B cell (primary cell): ENCODE measurements around the gene ZNF213. TPM values are rescaled to one million over a fixed set of nuclear protein-coding genes. Genes with fewer than 3 reads are reported as not detected.

Experiments
- ATAC-seq: fragments of 200-7000 bp; cut with Tn5 transposase; one replicate; pipeline ENCODE4 v1.10.0; 2021; ENCODE audit warnings: low read depth, mild to moderate bottlenecking, moderate number of reproducible peaks, moderate library complexity
- CTCF ChIA-PET: fragments of 350-600 bp; sonication (Branson Sonifier 250); formaldehyde crosslinking; loops from one replicate; lab custom pipeline; 2021; ENCODE audit warnings: antibody characterized with exemption, inconsistent platforms; lab: Charles Lee
- POLR2A ChIA-PET: fragments of 350-600 bp; sonication (Branson Sonifier 250); formaldehyde crosslinking; loops from one replicate; lab custom pipeline; 2021; ENCODE audit warnings: antibody characterized with exemption; lab: Charles Lee
- DNase-seq: peaks from one replicate; pipeline ENCODE4 v3.0.0; 2013
- H2AFZ ChIP-seq: 2 replicates; pipeline ENCODE4 v1.6.1; 2012; ENCODE audit warnings: mild to moderate bottlenecking, low read depth, low read length; ENCODE audit not compliant: insufficient read depth, poor library complexity, severe bottlenecking
- H3K27ac ChIP-seq, 2 donors: 1 replicate in 1 of 2; 2 replicates in 1 of 2; pipeline ENCODE4 v1.5.1; 2012 to 2013; ENCODE audit warnings: low read length in 2 of 2, mild to moderate bottlenecking in 2 of 2, moderate library complexity in 1 of 2
- H3K27me3 ChIP-seq, 4 experiments: fragments of 200-600 bp in 1 of 4; sonication (generic) in 1 of 4; replicated peaks in 1 of 4; 1 replicate in 2 of 4; 2 replicates in 2 of 4; pipeline versions ENCODE4 v1.6.1 to v1.7.0; 2013 to 2016; ENCODE audit warnings: low read length in 3 of 4, mild to moderate bottlenecking in 2 of 4, mixed read lengths in 1 of 4, moderate library complexity in 1 of 4; ENCODE audit not compliant: insufficient read depth in 4 of 4, control insufficient read depth in 3 of 4; ENCODE audit errors: control extremely low read depth in 1 of 4
- H3K36me3 ChIP-seq, 2 experiments: replicated peaks in 1 of 2; 1 replicate in 1 of 2; 2 replicates in 1 of 2; pipeline versions ENCODE4 v1.6.1 to v1.7.1; 2013; ENCODE audit warnings: low read length in 1 of 2; ENCODE audit not compliant: insufficient read depth in 2 of 2, control insufficient read depth in 1 of 2; ENCODE audit errors: control extremely low read depth in 1 of 2, extremely low read depth in 1 of 2
- H3K4me1 ChIP-seq, 2 donors: fragments of 200-600 bp in 1 of 2; sonication (generic) in 1 of 2; 1 replicate in 1 of 2; 2 replicates in 1 of 2; pipeline versions ENCODE4 v1.5.1 to v1.6.1; 2013 to 2017; ENCODE audit warnings: low read length in 2 of 2; ENCODE audit not compliant: control insufficient read depth in 2 of 2, insufficient read depth in 2 of 2
- H3K4me2 ChIP-seq: replicated peaks from 2 replicates; pipeline ENCODE3; 2012; ENCODE audit warnings: mild to moderate bottlenecking, low read depth, low read length; ENCODE audit not compliant: poor library complexity, severe bottlenecking
- H3K4me3 ChIP-seq, 5 experiments: fragments of 200-600 bp in 1 of 5; sonication (generic) in 1 of 5; 1 replicate in 3 of 5; 2 replicates in 2 of 5; pipeline versions ENCODE4 v1.5.1 to v1.7.0; 2011 to 2016; ENCODE audit warnings: low read length in 4 of 5, mild to moderate bottlenecking in 4 of 5, low read depth in 2 of 5, control low read depth in 1 of 5, moderate library complexity in 1 of 5; ENCODE audit not compliant: insufficient read depth in 1 of 5; ENCODE audit errors: control extremely low read depth in 1 of 5, extremely low read depth in 1 of 5
- H3K79me2 ChIP-seq: fragments of 200-600 bp; sonication (generic); one replicate; pipeline ENCODE4 v1.6.0; 2016; ENCODE audit warnings: low read length; ENCODE audit not compliant: control insufficient read depth, insufficient read depth
- H3K9ac ChIP-seq: fragments of 200-600 bp; sonication (generic); 2 replicates; pipeline ENCODE4 v1.6.1; 2017; ENCODE audit warnings: mild to moderate bottlenecking, low read length, moderate library complexity
- H3K9me3 ChIP-seq, 3 donors: one replicate each; pipeline versions ENCODE4 v1.6.1 to v1.7.1; 2013; ENCODE audit warnings: low read length in 2 of 3; ENCODE audit not compliant: control insufficient read depth in 2 of 3, insufficient read depth in 1 of 3; ENCODE audit errors: control extremely low read depth in 1 of 3
- H4K20me1 ChIP-seq: 2 replicates; pipeline ENCODE4 v1.6.0; 2012; ENCODE audit warnings: mild to moderate bottlenecking, low read length; ENCODE audit not compliant: insufficient read depth, control insufficient read depth, poor library complexity, severe bottlenecking
- H3K27ac Mint-ChIP-seq: one replicate; pipeline ENCODE4 v1.8.0; 2021; ENCODE audit warnings: mixed read lengths
- H3K27me3 Mint-ChIP-seq: one replicate; pipeline ENCODE4 v1.8.0; 2021; ENCODE audit warnings: mixed read lengths
- H3K4me1 Mint-ChIP-seq: one replicate; pipeline ENCODE4 v1.8.0; 2021; ENCODE audit warnings: mixed read lengths
- H3K4me3 Mint-ChIP-seq: one replicate; pipeline ENCODE4 v1.8.0; 2021; ENCODE audit warnings: mixed read lengths
- H3K9me3 Mint-ChIP-seq: one replicate; pipeline ENCODE4 v1.8.0; 2022; ENCODE audit warnings: mixed read lengths; ENCODE audit not compliant: insufficient read depth
- CTCF ChIP-seq: fragments of 200-600 bp; IDR thresholded peaks from one replicate; pipeline ENCODE4 v1.8.0; 2022; ENCODE audit warnings: antibody characterized with exemption, mild to moderate bottlenecking
- EZH2 ChIP-seq: IDR thresholded peaks from 2 replicates; pipeline ENCODE4 v1.6.1; 2012; ENCODE audit warnings: borderline replicate concordance, low read depth, mild to moderate bottlenecking, moderate library complexity, low read length; ENCODE audit not compliant: insufficient read depth, poor library complexity, severe bottlenecking
- WGBS: methylation state at CpG from one replicate; pipeline ENCODE4 v1.1.5; 2013; ENCODE audit warnings: missing lambda C conversion rate; ENCODE audit not compliant: insufficient coverage; 5-methylcytosine and 5-hydroxymethylcytosine counted together
- intact Hi-C: fragments of 100-400 bp; cut with micrococcal nuclease; formaldehyde crosslinking; loops from one replicate; pipeline ENCODE4 v1.10.0; 2022
- polyA plus RNA-seq: library from polyadenylated mRNA; depleted of rRNA; stranded (reverse); fragments of >200 nt; gene quantifications from 2 replicates; pipeline ENCODE4 v1.2.3, GENCODE V29; 2012
- total RNA-seq, 2 donors: library from RNA; stranded (reverse); fragments of 120-200 nt in 1 of 2; gene quantifications; 1 replicate in 1 of 2; 2 replicates in 1 of 2; pipeline versions ENCODE4 v1.2.3 to v1.2.4, GENCODE V29; 2013 to 2022

ZNF213 gene
- total and polyA plus RNA-seq, 2 donors (not counting 1 experiment from before 2014, with no cell fraction given) = 1.4 to 7.2 TPM

- Mint-ChIP-seq H3K27ac (no peak overlapping the region), H3K9me3 (no peaks in the 10 kb centered on the region), H3K4me1 (peaks cover 29% of the 10 kb centered on the region), H3K27me3 (peaks cover 78% of the 10 kb centered on the region), H3K4me3 (no peak overlapping the region)
- TF ChIP-seq CTCF (no peak), EZH2 (no peak)
- ATAC-seq (no peak), DNase-seq (no peak)
- Histone ChIP-seq H2AFZ (no peak overlapping the region), H3K4me2 (peak overlapping the region; percentile 50), H3K4me3 (peak overlapping the region in 1 of 5 experiments; percentile 33), H3K9ac (no peak overlapping the region), H3K27me3 (peaks cover 0 to 84% (median 52%) of the 10 kb centered on the region in 4 experiments), H3K79me2 (no peaks in the 10 kb centered on the region), H3K4me1 (peaks cover 40 to 47% of the 10 kb centered on the region in 2 donors), H3K27ac (no peak overlapping the region), H4K20me1 (no peaks in the 10 kb centered on the region), H3K9me3 (peaks cover 0 to 48% (median 0%) of the 10 kb centered on the region in 3 donors), H3K36me3 (no peaks in the 10 kb centered on the region)
- POLR2A ChIA-PET = no interaction called here
- CTCF ChIA-PET = interaction anchor here (0.9 kb wide), 1 partner anchor 10 kb away, joined by 3 read pairs; no protein-coding TSS in a partner anchor
- intact Hi-C loops = loop anchor here (2.0 to 5.0 kb wide), 2 partner anchors 14 to 127 kb away; partner anchors contain the start of genes MMP25 and OR1F1
- 26% methylated on average over 25 of the region's 28 CpGs for WGBS
These were observed 39.9 kb downstream of the ZNF213 start for GRCh38 chr16:3174618-3175148.
